HG02870 (cell line): ENCODE measurements around the gene RNASE1.
"Not testable (repeated sequence)": the region's sequence is repeated elsewhere in the genome, so short reads cannot be mapped to it uniquely, and the experiment has no call there.

Source experiments
- ATAC-seq: cut with Tn5 transposase; IDR thresholded peaks from one replicate; pipeline ENCODE4 v1.9.1; 2021; ENCODE audit warnings: mild to moderate bottlenecking, moderate library complexity; ENCODE audit not compliant: unreplicated experiment

RNASE1 gene

DNA sequence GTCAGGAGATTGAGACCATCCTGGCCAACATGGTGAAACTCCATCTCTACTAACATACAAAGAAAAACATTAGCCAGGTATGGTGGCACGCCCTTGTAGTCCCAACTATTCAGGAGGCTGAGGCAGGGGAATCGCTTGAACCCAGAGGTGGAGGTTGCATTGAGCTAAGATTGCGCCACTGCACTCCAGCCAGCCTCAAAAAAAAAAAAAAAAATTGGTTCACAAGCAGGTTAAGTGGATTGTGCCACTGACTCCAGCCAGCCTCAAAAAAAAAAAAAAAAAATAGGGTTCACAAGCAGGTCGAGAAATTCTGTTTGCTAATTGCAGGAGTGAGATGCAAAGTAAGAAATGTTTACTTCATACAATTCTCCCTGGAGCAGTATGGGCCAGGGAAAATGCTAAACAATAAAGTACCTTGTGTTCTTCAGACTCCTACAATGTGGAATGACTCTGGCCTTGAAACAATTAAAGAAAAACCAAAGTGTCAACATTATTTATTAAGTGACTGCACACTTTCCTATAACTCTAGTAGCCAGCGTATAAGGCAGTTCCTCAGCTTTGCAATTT is 28.3 kb downstream of the RNASE1 start:
- no peak for ATAC-seq

GRCh38 chr14:20772650-20773049 is 30.0 kb downstream of the RNASE1 start:
- no peak for ATAC-seq

DNA sequence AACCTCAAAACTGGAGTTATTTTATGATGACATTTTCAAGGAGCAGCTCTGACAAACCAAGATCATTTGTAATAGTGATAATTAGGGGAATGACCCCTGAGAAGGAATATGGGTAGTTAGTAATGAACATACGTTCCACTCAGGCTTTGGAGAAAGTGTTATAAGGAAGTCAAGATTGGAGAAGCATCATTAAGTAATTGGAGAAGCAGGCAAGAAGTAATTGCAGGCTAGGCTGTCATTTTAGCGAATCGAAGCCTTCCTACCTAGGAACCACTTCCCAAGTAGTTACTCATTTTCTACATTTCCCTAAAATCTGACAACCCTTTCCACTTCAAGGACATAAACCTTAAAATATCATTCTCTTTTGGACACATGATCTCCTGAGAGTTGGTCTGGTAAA is 33.2 kb downstream of the RNASE1 start:
- no peak for ATAC-seq

- ATAC-seq, result no peak
Measured at GRCh38 chr14:20768593-20768892, 34.1 kb downstream of the RNASE1 start.

GRCh38 chr14:20760950-20761349 is 41.7 kb downstream of the RNASE1 start:
- ATAC-seq, result no peak

- ATAC-seq, result not testable (repeated sequence)
Measured at GRCh38 chr14:20759465-20759864, 43.2 kb downstream of the RNASE1 start.

GRCh38 chr14:20757965-20758364 is 44.7 kb downstream of the RNASE1 start:
- no peak for ATAC-seq

GRCh38 chr14:20755037-20755436 is 47.6 kb downstream of the RNASE1 start:
- no peak for ATAC-seq

- no peak for ATAC-seq
Measured at GRCh38 chr14:20754308-20754707, 48.3 kb downstream of the RNASE1 start.

DNA sequence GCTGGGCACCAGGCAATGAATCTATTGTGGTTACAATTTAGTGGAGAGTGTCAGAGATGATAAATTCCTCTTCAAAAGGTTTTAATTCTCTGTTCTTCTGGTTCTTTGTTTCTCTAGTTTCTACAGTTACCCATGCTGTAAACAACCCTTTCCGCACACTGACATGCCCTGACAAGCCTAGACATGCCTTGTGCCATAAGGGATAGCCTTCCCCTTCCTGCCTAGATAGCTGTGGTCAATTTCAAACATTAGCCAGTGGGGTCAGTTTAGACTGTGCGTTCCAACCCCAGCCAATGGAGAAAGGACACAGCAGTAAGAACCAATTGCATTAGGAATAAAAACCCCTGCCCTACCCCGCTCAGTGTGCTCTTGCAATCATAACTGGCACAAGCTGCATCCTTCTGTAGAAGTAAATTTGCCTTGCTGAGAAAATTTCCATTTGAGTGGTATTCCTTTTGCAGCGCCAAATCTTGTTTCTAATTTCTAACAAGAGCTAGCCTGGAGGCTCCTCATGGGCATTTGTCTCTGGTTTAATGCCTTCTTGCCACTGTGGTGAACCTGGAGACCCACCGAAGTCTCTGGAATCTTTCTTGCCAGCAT is 50.6 kb downstream of the RNASE1 start:
- no peak for ATAC-seq
